GM19438 (cell line): ENCODE measurements around the gene LPP.

Experiments
- ATAC-seq: cut with Tn5 transposase; IDR thresholded peaks from one replicate; pipeline ENCODE4 v1.9.1; 2021; ENCODE audit warnings: low read depth; ENCODE audit not compliant: unreplicated experiment

Gene LPP

DNA sequence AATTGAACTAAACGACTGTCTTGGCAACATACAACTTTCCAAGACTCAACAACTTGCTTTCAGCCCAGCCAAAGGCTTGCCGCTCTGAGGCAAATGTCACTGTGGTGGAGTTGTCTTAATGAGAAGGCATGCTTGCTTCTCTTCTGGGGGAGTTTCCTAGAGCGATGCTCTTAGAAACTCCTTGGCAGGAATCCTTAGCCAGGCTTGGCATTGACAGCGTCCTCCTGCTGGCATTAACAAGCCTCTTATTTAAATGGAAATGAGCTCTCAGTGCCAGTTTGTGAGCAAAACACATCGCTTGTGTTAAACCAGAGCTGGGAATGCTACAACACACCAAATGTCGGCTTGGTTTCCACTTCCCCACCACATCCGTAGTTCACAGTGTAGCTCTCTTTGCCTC lies 752.3 kb downstream of the LPP start:
- no peak for ATAC-seq

DNA sequence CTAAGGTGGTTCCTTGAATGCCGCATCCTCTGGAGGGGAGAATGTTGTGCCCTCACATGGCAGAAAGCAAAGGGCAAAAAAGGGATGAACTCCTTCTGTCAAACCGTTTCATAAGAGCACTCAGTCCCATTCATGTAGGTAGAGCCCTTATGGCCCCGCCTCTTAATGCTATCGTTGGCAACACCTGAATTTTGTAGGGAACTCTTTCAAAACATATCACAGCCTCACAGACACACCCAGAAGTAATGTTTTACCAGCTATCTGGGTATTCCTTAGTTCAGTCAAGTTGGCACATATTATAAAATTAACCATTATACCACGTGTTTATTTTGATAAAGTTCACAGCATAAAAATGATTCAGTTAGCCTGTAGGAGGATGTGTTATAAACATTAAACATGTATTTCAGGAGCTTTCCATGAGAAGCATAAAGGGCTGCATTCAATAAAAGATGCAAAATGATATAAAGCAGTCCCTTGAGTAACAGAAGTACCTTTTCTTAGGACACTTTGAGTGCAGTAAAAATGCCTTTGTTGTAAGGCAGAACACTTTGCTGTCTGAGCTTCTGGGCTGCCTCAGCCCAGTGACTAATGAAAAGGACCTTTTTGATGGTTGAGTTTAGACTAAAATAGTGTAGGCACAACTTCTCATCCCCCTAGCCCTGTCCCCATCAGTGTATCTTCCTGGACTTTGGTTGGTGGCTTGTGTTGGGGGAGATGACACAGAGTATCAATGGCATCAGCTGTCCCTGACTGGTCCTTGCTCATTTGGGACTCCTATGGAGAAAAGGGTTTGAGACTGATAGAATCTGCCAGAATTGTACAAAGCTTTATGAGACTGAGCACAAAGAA lies 754.3 kb downstream of the LPP start:
- no peak for ATAC-seq

- ATAC-seq: no peak
These were observed 757.3 kb downstream of the LPP start for GRCh38 chr3:188911026-188911850.

GRCh38 chr3:188913084-188913483 lies 759.1 kb downstream of the LPP start:
- ATAC-seq: no peak

- ATAC-seq: no peak
These were observed 760.6 kb downstream of the LPP start for GRCh38 chr3:188914552-188914951.

DNA sequence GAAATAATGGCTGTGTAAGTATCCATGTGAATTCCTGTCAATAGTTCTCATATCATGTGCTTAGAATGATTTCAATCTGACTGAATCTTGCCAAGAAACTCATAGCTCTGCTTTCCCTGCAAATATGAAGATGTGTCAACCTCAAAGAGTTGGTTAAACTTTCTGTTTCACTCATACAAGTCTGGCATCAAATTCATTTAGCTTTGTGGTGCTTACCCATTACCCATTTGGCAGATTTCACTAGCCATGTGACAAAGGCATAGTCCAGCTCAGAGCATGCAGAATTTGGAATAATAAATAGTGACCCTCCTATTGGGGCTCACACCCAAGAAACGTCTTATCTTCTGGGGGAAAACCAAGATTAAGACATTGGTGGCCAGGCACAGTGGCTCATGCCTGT lies 761.2 kb downstream of the LPP start:
- no peak for ATAC-seq

- no peak for ATAC-seq
These were observed 763.0 kb downstream of the LPP start for GRCh38 chr3:188916934-188917401.

DNA sequence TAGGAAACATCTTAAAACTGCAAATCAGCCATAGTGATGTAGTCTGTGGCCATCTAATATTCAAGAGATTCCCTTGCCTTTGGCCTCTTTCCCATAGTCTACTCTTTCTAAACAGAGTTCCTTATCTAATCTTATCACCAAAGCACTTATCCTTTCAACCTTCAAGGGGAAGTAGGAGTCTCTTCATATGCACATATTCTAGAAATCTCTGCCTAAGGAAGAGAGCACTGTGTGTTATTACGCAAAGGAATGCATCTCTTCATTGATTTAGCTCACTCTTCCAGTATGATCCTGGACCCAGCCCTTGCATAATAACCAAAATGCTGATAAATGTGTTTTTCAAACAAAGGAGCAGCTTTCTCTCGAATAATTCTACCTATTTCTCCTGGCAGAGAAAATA lies 764.1 kb downstream of the LPP start:
- ATAC-seq: no peak

GRCh38 chr3:188923671-188924070 lies 769.7 kb downstream of the LPP start:
- ATAC-seq: no peak

DNA sequence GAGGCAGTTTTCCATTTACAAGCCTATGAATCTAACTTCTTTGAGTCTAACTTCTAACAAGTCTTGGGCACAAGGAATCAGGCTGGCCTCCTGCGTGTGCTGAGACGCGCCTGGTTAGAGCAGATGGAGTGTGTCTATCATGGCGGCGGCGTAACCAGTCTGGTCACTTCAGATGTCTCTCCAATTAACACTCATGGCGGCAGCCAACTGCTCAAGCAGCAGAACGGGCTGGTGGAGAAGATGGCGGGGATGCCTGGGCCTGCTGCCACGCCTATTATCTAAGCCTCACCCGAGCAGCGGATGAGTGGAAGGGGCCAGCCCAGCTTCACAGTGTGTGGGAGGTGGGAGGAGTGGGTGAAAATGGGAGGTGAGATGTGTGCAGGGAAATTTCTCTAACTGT lies 771.4 kb downstream of the LPP start:
- no peak for ATAC-seq

- no peak for ATAC-seq
These were observed 772.2 kb downstream of the LPP start for GRCh38 chr3:188926111-188926510.

GRCh38 chr3:188926741-188927511 lies 773.0 kb downstream of the LPP start:
- ATAC-seq: no peak

DNA sequence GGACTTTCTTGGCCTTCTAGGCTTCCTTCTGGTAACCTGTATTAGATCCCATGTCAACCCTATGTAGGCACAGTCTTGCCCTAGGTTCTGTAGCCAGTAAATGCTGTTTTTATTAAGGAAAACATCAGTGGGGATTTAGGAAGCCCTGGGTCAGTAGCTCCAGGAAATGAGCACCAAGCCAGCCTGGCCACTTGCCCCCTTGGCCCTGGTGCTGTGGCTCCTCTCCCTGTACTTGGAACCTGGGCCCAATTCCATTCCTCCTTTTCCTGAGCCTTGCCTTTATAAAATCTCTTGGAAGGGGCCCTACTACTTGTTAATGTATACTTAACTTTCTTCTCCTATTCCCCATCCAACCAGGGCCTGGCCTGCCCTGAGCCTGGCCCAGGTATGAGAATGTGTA lies 774.0 kb downstream of the LPP start:
- ATAC-seq: no peak

GRCh38 chr3:188929137-188929536 lies 775.2 kb downstream of the LPP start:
- ATAC-seq: no peak

- no peak for ATAC-seq
These were observed 777.1 kb downstream of the LPP start for GRCh38 chr3:188931036-188931435.

DNA sequence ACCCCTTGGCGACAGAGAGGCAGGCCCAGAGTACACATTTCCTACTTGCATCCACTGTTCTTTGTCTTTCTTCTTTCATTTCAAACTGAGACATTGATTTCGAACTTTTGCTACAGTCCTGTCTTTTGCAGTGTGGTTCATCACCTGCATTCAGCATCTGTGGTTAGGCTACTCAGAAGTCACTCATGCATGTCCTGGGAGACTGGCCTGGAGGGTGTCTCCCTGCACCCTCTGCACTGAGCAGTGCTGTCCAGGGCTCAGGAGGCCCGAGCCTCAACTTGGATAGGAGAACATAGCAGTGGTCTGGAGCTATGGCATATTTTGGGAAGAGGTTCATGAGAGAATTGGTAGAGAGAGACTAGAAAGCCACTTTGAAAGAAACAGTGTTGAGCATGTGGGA lies 777.6 kb downstream of the LPP start:
- no peak for ATAC-seq

GRCh38 chr3:188934989-188935388 lies 781.0 kb downstream of the LPP start:
- no peak for ATAC-seq

- no peak for ATAC-seq
These were observed 782.7 kb downstream of the LPP start for GRCh38 chr3:188936597-188937107.

DNA sequence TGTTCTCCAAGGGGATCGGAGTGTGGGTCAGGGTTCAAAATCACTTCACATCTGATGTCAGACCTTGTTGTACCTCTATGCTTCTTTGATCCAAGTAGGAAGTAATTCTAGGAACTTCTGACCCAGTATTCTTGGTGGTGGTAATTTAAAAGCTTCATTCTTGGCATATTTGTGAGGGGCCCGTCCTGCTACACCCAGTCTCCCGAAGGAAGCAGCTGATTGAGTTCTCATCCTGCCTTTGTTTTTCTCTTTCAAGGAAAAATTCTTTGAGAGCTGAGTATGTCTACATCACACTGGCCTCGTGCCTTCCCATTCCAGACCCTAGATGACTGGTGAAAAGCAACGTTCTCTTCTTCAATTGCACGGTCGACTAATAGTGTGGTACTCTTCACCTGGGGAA lies 783.4 kb downstream of the LPP start:
- ATAC-seq: no peak

- no peak for ATAC-seq
These were observed 785.0 kb downstream of the LPP start for GRCh38 chr3:188938999-188939398.
